Measurements from ENCODE around the gene SKP1. TPM values are rescaled to one million over a fixed set of nuclear protein-coding genes. Genes with fewer than 3 reads are reported as not detected.
A peak's percentile ranks its signal among the peaks of the same experiment; 100 is the strongest.

SKP1 gene
- total and polyA plus RNA-seq, 9 of the 15 experiments (the other 6 are each of a cell fraction or from before 2014, with no cell fraction given), result 301 to 2,109 (median 639) TPM

GRCh38 chr5:134204575-134204974 is 27.8 kb upstream of the SKP1 start:
- Histone ChIP-seq H2AFZ (ENCODE audit: low read depth, low read length) (no peak overlapping the region), H3K36me3 (ENCODE audit: control insufficient read depth, insufficient read depth, low read length) (peaks cover 88% of the 10 kb centered on the region), H3K9me1 (ENCODE audit: control insufficient read depth, insufficient read depth, low read length) (no peaks in the 10 kb centered on the region), H3K27me3 (ENCODE audit: control insufficient read depth in 2 of 2, insufficient read depth in 2 of 2, low read length in 2 of 2) (no peaks in the 10 kb centered on the region), H4K20me1 (replicated peaks; ENCODE audit: control insufficient read depth, insufficient read depth, low read length) (peaks cover 15% of the 10 kb centered on the region; the same call in 1 of the 2 replicates), H3K4me1 (replicated peaks in 1 of 2; ENCODE audit: control insufficient read depth in 2 of 2, insufficient read depth in 2 of 2, low read length in 2 of 2) (no peaks in the 10 kb centered on the region), H3K4me3 (no peak overlapping the region), H3K27ac (ENCODE audit: extremely low read depth, low read depth, low read length) (no peak overlapping the region), H3K4me2 (ENCODE audit: insufficient read depth, low read length) (no peak overlapping the region), H3K9ac (ENCODE audit: insufficient read depth in 1 of 2, low read depth in 2 of 2, low read length in 2 of 2) (no peak overlapping the region), H3K9me3 (replicated peaks; ENCODE audit: control insufficient read depth, insufficient read depth, low read depth, low read length) (no peaks in the 10 kb centered on the region), H3K79me2 (ENCODE audit: control insufficient read depth, insufficient read depth, low read length) (peaks cover 68% of the 10 kb centered on the region)
- no peak for ATAC-seq
- POLR2A ChIA-PET, result interaction anchor here (2.0 kb wide), 1 partner anchor 14 kb away, joined by 5 read pairs; no protein-coding TSS in a partner anchor
- CTCF ChIA-PET (ENCODE audit: low intra/inter-chr PET ratio), result no interaction called here
- WGBS (ENCODE audit: insufficient coverage, low coverage, missing lambda C conversion rate), result 94% methylated on average over 4 of the region's 4 CpGs
- no peak for DNase-seq (ENCODE audit: extremely low read depth in 1 of 4, low spot score in 3 of 4)
- FAIRE-seq, result no peak
- no TSS peak for BruUV-seq (replicated peaks)
- in situ Hi-C loops (cut with MboI) (loop anchor here (10.0 kb wide), 1 partner anchor 370 kb away; no protein-coding TSS in a partner anchor), intact Hi-C loops (cut with micrococcal nuclease) (no loop called here)
- TF ChIP-seq MECOM (CRISPR knock-in tag; IDR thresholded peaks at IDR 0.05), result no peak

GRCh38 chr5:134203630-134204029 is 26.9 kb upstream of the SKP1 start:
- no peaks in the 10 kb centered on the region for H3K27me3 ChIP-seq (ENCODE audit: control insufficient read depth in 2 of 2, insufficient read depth in 2 of 2, low read length in 2 of 2)
- H3K9me3 ChIP-seq (replicated peaks; ENCODE audit: control insufficient read depth, insufficient read depth, low read depth, low read length), result no peaks in the 10 kb centered on the region
- no peak for ATAC-seq
- 94% methylated on average over 3 of the region's 3 CpGs for WGBS (ENCODE audit: insufficient coverage, low coverage, missing lambda C conversion rate)
- no peak overlapping the region for H3K27ac ChIP-seq (ENCODE audit: extremely low read depth, low read depth, low read length)
- H2AFZ ChIP-seq (ENCODE audit: low read depth, low read length), result no peak overlapping the region
- POLR2A ChIA-PET, result interaction anchor here (0.6 to 2.0 kb wide), 5 partner anchors 10 to 19 kb away, joined by 3 to 5 read pairs (median 3); no protein-coding TSS in a partner anchor
- in situ Hi-C loops (cut with MboI), result loop anchor here (10.0 kb wide), 1 partner anchor 371 kb away; no protein-coding TSS in a partner anchor
- peaks cover 9% of the 10 kb centered on the region; the same call in 1 of the 2 replicates for H4K20me1 ChIP-seq (replicated peaks; ENCODE audit: control insufficient read depth, insufficient read depth, low read length)
- no peak overlapping the region for H3K4me3 ChIP-seq
- BruUV-seq (replicated peaks), result TSS peak; percentile 3
- TF ChIP-seq RBM25 (IDR thresholded peaks at IDR 0.05; ENCODE audit: low read depth, low read length, severe bottlenecking) (peak; percentile 7), ZNF121 (CRISPR knock-in tag; conservative IDR thresholded peaks at IDR 0.05) (peak; percentile 38; the same call in 1 of the 2 replicates), CHD1 (IDR thresholded peaks at IDR 0.05; ENCODE audit: low read length) (no peak)
- intact Hi-C loops (cut with micrococcal nuclease), result no loop called here
- peaks cover 93% of the 10 kb centered on the region for H3K36me3 ChIP-seq (ENCODE audit: control insufficient read depth, insufficient read depth, low read length)
- CTCF ChIA-PET (ENCODE audit: low intra/inter-chr PET ratio), result no interaction called here
- peaks cover 59% of the 10 kb centered on the region for H3K79me2 ChIP-seq (ENCODE audit: control insufficient read depth, insufficient read depth, low read length)
- no peaks in the 10 kb centered on the region for H3K9me1 ChIP-seq (ENCODE audit: control insufficient read depth, insufficient read depth, low read length)
- no peaks in the 10 kb centered on the region for H3K4me1 ChIP-seq (replicated peaks in 1 of 2; ENCODE audit: control insufficient read depth in 2 of 2, insufficient read depth in 2 of 2, low read length in 2 of 2)
- DNase-seq (ENCODE audit: extremely low read depth in 1 of 4, low spot score in 3 of 4), result no peak
- no peak for FAIRE-seq
- no peak overlapping the region for H3K4me2 ChIP-seq (ENCODE audit: insufficient read depth, low read length)
- H3K9ac ChIP-seq (ENCODE audit: insufficient read depth in 1 of 2, low read depth in 2 of 2, low read length in 2 of 2), result no peak overlapping the region

All from K562 (cell line).